Left lung (tissue), 10 donors: ENCODE measurements around the gene MTMR12. TPM values are rescaled to one million over a fixed set of nuclear protein-coding genes. Genes with fewer than 3 reads are reported as not detected.
A peak's percentile ranks its signal among the peaks of the same experiment; 100 is the strongest.
"Not testable (repeated sequence)": the region's sequence is repeated elsewhere in the genome, so short reads cannot be mapped to it uniquely, and the experiment has no call there.

Source experiments
- ATAC-seq: fragments of 200-7000 bp; cut with Tn5 transposase; one replicate; pipeline ENCODE4 v1.9.1; 2020; ENCODE audit warnings: moderate library complexity
- DNase-seq, 4 donors: peaks; one replicate each; pipeline ENCODE4 v3.0.0-alpha.2; 2013 to 2020
- H3K27ac ChIP-seq, 2 donors: fragments of 200-600 bp; sonication (generic) in 1 of 2; one replicate each; pipeline versions ENCODE4 v1.5.0 to v1.8.0; 2020 to 2021
- H3K27me3 ChIP-seq, 2 donors: fragments of 200-600 bp; sonication (generic) in 1 of 2; one replicate each; pipeline versions ENCODE4 v1.5.0 to v1.8.0; 2020 to 2021
- H3K36me3 ChIP-seq, 2 donors: fragments of 200-600 bp; sonication (generic) in 1 of 2; one replicate each; pipeline versions ENCODE4 v1.5.0 to v1.8.0; 2020 to 2021
- H3K4me1 ChIP-seq, 2 donors: fragments of 200-600 bp; one replicate each; pipeline ENCODE4 v1.8.0; 2021
- H3K4me3 ChIP-seq, 2 donors: fragments of 200-600 bp; sonication (generic) in 1 of 2; one replicate each; pipeline versions ENCODE4 v1.5.0 to v1.8.0; 2020 to 2021; ENCODE audit warnings: mild to moderate bottlenecking in 1 of 2
- H3K9me3 ChIP-seq, 2 donors: fragments of 200-600 bp; sonication (generic) in 1 of 2; one replicate each; pipeline versions ENCODE4 v1.5.0 to v1.8.0; 2020 to 2021
- CTCF ChIP-seq, 2 donors: fragments of 200-600 bp; sonication (generic) in 1 of 2; IDR thresholded peaks; one replicate each; pipeline versions ENCODE4 v1.5.0 to v1.8.0; 2021; ENCODE audit warnings: antibody characterized with exemption in 2 of 2
- intact Hi-C, 2 donors: fragments of 100-400 bp; cut with DNase I; formaldehyde crosslinking; loops; one replicate each; pipeline versions ENCODE4 v1.11.2 to v1.14.2; 2022
- polyA plus RNA-seq, 6 donors: library from polyadenylated mRNA; unstranded; fragments of 120-200 nt; gene quantifications; one replicate each; pipeline ENCODE4 v1.2.1, GENCODE V29; 2013; ENCODE audit not compliant: insufficient read length in 6 of 6
- total RNA-seq, 2 donors: library from RNA; stranded (reverse); fragmentation: NEBNext Ultra II Directional; extraction: Animal tissue kit (Norgen Biotek cat#: 25700); gene quantifications; one replicate each; pipeline ENCODE4 v1.2.1, GENCODE V29; 2021
- donor health status: DM: no; HTN: yes; CAD: no.
- donor health status: DM: no; HTN: no; CAD: no.

MTMR12 gene
- total and polyA plus RNA-seq, 8 donors: 27.9 to 39.0 (median 34.4) TPM

DNA sequence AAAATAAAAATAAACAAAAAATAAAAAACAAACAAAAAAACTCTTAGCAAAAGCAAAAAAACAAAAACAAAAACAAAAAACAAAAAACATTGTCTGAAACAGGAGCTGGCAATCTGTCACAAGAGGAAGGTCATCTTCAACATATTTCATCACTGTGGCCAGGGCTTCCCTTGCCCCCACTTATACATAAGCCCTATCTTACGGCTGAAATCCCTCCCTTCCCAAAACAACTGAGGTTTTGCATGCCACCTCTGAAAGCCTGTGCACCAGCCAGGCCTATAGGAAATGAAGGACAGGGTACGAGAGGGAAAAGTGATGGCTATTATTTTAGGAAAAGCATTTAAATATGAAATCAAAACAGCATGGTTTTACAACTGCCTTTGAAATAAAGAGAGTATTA is 10.8 kb downstream of the MTMR12 start:
- ATAC-seq: no peak
- Histone ChIP-seq H3K27me3 (no peaks in the 10 kb centered on the region), H3K4me3 (no peak overlapping the region), H3K27ac (peak overlapping the region in 1 of 2 donors; percentile 57), H3K36me3 (no peaks in the 10 kb centered on the region), H3K4me1 (peaks cover 13 to 50% of the 10 kb centered on the region in 2 donors), H3K9me3 (no peaks in the 10 kb centered on the region)
- no peak for DNase-seq
- intact Hi-C loops: no loop called here
- no peak for TF ChIP-seq CTCF (IDR thresholded peaks at IDR 0.05)

DNA sequence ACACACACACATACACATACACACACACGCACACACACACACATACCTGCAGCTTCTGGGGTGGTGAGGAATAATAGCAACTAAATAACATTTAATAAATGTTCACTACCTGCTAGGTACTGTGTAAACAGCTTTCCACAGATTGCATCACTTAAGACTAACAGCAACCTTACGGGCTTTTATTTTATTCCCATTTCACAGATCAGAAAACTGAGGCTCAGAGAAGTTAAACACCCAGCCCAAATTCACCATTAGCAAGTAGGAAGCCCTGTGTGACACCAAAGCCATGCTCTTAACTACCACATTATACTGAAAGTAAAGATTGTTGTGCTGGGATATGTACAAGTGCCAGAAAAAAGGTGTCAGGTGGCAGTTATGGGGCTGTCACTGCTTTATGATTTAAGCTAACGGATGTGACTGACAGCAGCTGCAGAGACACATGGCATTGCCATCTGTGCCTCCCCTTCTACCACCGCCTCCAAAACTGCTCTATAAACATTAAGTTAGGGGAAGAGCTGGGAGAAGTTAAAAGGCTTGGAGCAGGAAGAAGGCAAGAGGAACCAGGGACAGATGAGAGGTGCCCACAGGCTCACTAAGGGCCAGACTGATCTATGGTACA is 13.6 kb downstream of the MTMR12 start:
- Histone ChIP-seq H3K27me3 (no peaks in the 10 kb centered on the region), H3K27ac (no peak overlapping the region), H3K4me3 (no peak overlapping the region), H3K36me3 (peaks cover 0 to 13% of the 10 kb centered on the region in 2 donors), H3K4me1 (peaks cover 13 to 34% of the 10 kb centered on the region in 2 donors), H3K9me3 (no peaks in the 10 kb centered on the region)
- DNase-seq: no peak
- ATAC-seq: no peak
- intact Hi-C loops: no loop called here
- no peak for TF ChIP-seq CTCF (IDR thresholded peaks at IDR 0.05)

- Histone ChIP-seq H3K27me3 (no peaks in the 10 kb centered on the region), H3K9me3 (no peaks in the 10 kb centered on the region), H3K4me3 (no peak overlapping the region), H3K36me3 (peaks cover 0 to 13% of the 10 kb centered on the region in 2 donors), H3K27ac (no peak overlapping the region), H3K4me1 (peaks cover 13 to 25% of the 10 kb centered on the region in 2 donors)
- ATAC-seq (no peak), DNase-seq (no peak)
- intact Hi-C loops: no loop called here
- no peak for TF ChIP-seq CTCF (IDR thresholded peaks at IDR 0.05)
Observed at GRCh38 chr5:32298059-32298415, 14.7 kb downstream of the MTMR12 start.

- Histone ChIP-seq H3K27me3 (no peaks in the 10 kb centered on the region), H3K27ac (peak overlapping the region in 1 of 2 donors; percentile 48), H3K4me3 (no peak overlapping the region), H3K36me3 (peaks cover 0 to 13% of the 10 kb centered on the region in 2 donors), H3K9me3 (no peaks in the 10 kb centered on the region), H3K4me1 (peaks cover 9 to 19% of the 10 kb centered on the region in 2 donors)
- no peak for DNase-seq
- ATAC-seq: no peak
- no peak for TF ChIP-seq CTCF (IDR thresholded peaks at IDR 0.05)
- intact Hi-C loops: no loop called here
Observed at GRCh38 chr5:32297181-32298058, 15.3 kb downstream of the MTMR12 start.

GRCh38 chr5:32295966-32296772 is 16.6 kb downstream of the MTMR12 start:
- ATAC-seq, DNase-seq, intact Hi-C loops, H3K27me3 ChIP-seq, H3K9me3 ChIP-seq, H3K27ac ChIP-seq, H3K4me3 ChIP-seq: not testable (repeated sequence)
- H3K36me3 ChIP-seq: peaks cover 0 to 13% of the 10 kb centered on the region in 2 donors
- H3K4me1 ChIP-seq: peaks cover 5 to 15% of the 10 kb centered on the region in 2 donors
